Activated T-helper 1 cell treated with anti-CD3 and anti-CD28 coated beads, Interleukin-2, amount 50 U/mL, for 16 hours (primary cell): Measurements from ENCODE around the gene EML2.
"Not testable (repeated sequence)": the region's sequence is repeated elsewhere in the genome, so short reads cannot be mapped to it uniquely, and the experiment has no call there.

Experiments
- DNase-seq, 2 donors: peaks; one replicate each; pipeline ENCODE4 v3.0.0-alpha.2; 2020; ENCODE audit warnings: low read depth in 1 of 2, low spot score in 1 of 2

EML2 gene

DNA sequence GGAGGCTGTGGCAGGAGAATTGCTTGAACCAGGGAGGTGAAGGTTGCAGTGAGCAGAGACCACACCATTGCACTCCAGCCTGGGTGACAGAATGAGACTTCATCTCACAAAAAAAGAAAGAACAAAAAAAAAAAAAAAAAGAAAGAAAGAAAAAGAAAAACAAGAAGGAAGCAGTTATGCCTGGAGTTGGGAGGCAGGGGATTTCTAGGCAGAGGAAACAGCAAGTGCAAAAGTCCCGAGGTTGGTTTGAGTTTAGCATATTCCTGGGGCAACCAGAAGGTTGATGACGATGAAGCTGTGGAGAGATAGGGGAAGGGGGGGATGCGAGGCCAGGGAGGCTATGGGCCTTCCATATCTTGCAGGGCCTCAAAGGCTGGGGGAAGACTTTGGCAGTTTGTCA lies 11.5 kb upstream of the EML2 start:
- DNase-seq: no peak

- no peak for DNase-seq
Measured at GRCh38 chr19:45646345-45646698, 7.1 kb upstream of the EML2 start.

GRCh38 chr19:45645631-45646344 lies 6.6 kb upstream of the EML2 start:
- peak; percentile 31 to 62 for DNase-seq

DNA sequence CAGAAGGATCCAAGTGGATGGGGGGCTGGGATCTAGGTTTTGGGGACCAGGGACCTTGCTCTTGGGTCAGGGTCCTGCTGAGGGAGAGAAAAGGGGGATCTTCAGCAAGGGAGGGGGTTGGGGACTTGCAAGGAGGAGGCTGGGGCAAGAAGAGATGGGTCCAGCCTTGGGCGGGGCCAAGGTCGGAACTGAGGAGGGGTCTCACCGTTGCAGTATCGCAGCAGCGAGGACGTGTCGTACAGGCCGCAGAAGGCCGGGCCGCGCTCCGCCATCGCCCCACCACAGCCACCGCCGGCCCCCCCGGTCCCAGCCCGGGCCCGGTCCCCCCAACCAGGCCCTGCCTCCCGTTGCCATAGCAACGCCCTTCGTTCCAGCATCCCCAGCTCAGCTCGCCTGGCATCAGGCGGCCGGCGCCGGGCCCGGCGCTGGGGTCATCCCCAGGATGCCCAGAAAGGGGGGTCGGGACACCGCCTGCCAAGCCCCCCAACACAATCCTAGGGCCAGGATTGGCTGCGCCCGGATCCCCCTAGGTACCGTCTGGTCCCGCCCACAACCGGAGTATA lies 6.0 kb upstream of the EML2 start:
- DNase-seq: no peak

DNA sequence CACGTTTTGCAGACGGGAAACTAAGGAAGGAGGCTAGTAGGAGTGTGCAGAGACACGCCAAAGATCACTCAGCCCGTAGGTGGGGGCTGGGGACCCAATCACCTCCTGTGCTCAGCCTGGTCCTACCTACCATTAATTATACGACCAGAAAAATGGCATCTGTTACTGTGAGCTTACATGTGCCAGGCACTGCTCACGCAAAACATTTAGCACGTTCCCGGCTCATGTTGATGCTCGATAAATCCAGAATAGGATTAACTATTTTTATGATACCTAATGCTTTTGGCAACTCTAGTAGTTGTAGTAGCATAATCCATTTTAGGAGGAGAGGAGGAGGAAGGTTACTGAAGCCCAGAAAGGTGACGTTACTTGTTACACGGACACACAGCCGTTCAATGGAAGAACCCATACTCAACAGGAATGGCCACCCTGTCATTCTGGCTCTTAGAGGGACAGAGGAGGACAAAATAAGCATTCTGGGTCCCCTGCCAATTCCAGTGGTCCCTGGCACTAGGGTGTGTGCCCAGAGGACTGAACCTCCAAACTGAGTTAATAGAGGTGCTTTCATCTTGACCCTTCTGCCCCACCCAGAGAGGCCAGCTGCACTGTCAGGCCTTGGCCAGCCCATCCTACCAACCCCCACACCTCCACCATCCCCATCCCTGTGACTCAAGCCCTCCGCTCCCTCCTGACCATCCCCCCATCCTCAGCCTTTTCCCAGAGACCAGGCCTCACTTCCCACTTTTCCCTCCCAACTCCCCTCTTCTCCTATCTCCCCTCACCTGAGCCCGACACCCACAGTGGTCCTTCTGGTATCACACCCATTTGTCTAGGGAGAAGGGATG lies 5.0 kb upstream of the EML2 start:
- DNase-seq: no peak

DNA sequence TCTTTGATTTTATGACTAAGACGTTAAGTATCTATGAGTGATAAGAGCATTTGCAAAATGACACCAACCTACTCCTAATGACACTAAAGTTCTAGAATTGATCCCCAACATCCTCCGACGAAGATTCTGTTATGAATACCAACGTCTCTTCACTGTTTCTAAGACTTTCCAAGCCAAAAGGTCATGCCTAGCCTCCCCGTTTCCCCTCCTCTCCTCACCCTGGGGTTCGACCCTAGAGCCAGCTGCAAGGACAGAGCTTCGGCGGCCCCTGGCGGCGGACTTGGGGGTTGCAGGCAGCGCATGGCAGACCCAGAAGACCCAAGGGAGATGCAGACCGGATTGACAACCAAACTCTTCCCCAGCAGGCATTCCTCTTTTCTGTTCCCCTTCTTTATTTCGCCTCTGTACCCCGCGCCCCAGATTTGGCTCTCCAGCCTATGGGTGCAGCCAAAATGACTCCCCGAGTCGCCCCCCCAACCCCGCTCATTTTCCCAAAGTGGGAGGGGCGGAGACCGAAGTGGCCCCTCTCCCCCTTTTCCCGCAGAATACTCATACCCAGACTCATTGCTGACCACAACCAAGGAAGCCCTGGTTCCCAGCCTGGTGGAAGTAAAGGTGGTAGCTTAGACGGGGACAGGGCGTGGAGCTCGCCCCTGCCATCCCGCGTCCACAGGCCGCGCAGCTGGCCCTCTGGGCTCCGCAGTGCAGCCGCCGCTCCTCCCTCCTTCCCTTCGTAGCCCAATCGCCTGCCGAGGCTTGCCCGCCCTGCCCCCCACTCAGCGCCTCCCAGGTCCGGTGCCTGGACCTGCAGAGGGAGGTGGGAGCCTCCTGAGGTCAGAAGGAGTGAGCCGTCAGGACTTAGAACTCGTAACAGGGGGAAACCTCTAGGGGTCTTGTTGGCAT lies 4.1 kb upstream of the EML2 start:
- DNase-seq: peak; percentile 86 to 87

DNA sequence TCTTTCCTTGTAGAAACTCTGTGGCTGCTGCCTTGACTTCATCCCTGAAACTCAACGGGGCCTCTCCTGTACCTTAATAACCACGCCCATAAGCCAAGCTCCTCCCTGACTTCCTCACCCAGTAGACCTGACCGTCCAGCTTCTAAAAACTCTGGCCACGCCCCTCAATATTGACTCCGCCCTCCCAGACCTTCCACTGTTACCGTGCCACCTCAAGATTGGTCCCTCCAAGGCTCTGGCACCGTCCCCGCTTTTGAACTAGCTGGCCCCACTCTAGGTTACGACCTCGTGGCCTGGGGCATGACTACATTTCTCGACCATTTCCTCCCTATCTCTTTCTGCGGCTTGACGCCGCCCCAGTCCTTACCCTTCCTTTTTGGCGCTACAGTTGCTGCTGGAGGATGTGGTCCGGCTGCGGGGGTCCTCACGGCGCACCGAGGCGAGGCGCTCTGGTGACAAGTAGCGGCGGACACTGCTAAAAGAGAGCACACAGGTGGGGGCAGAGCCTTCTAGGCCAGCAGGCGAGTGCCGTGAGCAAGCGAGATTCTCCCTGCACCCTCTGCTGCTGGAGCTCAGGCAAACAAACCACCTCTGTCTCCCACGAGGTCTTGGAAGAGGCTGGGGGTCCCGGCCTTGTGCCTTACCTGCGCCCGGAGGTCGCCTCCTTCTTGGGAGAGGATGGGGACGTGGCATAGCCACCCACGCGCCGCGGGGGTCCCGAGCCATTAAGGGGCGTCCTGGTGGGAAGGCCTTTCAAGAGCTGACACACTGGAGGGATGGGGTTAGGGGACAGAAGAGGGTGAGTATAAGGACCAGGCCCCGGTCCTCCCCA lies 2.3 kb upstream of the EML2 start:
- DNase-seq: peak; percentile 31 to 50

DNA sequence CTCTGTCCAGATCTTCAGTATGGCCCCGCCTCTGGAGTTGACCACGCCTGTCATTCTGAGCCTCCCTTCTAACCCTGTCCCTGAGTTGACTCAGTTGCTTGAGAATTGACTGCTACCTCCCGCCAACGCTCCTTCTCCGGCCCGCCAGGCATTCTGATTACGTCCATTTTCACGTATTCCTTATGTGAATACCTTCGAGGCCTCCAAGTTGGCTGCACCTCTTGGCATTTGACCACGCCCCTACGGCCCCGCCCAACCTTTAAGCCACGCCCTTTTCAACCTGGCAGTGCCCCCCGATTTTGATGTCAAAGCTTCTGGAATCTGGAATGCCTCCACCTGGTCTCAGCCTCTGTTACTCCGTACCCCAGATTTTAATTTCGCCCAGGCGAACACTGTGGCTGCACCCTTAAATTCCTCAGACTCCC lies 1.7 kb upstream of the EML2 start:
- DNase-seq: no peak

DNA sequence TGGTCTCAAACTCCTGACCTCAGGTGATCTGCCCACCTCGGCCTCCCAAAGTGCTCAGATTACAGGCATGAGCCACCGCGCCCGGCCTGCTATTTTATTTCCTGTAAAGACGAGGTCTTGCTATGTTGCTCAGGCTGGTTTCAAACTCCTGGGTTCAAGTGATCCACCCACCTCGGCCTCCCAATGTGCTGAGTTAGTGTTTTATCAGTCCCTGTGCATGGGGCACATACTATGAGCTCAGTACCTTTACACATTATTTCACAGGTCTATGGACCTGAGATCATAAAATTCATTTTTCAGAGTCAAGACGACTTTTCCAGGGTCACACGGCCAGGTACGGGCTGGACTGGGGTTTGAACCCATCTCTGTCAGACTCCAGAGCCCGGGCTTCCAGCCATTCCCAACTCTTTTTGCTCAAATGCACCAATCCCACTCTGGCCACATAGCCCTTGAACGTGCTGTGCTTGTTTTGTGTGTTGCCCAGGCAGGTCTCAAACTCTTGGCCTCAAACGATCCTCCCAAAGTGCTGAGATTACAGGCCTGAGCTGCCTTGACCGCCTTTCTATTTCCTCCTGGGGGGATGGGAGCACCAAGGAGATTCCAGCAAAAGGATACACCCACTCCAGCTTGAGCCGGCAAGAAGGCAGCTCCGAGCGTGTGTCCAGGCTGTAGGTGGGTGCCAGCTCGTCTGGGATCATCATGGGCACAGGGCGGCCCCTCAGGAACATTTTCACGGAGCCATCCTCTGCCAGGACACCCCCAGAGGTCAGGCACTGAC lies 1.1 kb downstream of the EML2 start:
- no peak for DNase-seq

DNA sequence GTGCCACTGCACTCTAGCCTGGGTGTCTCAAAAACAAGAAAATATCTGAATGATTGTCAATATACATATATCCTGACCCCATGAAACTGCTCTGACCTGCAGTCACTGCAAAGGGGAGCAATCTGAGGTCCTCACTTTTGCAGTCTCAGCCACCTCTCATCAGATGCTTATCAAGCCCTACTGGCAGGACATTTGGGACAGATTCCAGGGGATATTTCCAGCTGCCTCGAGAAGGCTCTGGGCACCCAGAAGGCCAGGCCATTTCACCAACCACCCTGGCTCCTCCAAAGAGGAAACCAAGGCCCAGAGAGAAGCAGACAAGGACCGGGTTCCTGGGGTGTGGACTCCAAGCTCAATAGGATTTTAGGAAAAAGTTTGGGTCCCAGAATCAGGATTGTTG lies 2.3 kb downstream of the EML2 start:
- no peak for DNase-seq

DNA sequence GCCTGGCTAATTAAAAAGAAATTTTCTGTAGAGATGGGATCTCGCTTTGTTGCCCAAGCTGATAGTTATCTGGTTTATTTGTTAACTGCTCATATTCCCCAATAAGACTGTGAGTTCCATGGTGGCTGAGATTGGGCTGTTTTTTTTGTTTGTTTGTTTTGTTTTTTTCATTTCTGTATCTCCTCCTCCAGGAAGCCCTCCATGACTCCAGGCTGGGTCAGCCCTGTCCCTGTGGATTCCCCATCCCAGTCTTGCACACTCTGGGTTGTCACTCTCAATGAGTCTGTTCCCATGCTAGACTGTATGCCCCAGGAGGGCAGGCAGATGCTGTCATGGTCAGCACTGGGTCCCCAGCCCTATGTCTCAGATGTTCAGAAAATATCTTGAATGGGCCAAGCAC lies 2.9 kb downstream of the EML2 start:
- DNase-seq: no peak

DNA sequence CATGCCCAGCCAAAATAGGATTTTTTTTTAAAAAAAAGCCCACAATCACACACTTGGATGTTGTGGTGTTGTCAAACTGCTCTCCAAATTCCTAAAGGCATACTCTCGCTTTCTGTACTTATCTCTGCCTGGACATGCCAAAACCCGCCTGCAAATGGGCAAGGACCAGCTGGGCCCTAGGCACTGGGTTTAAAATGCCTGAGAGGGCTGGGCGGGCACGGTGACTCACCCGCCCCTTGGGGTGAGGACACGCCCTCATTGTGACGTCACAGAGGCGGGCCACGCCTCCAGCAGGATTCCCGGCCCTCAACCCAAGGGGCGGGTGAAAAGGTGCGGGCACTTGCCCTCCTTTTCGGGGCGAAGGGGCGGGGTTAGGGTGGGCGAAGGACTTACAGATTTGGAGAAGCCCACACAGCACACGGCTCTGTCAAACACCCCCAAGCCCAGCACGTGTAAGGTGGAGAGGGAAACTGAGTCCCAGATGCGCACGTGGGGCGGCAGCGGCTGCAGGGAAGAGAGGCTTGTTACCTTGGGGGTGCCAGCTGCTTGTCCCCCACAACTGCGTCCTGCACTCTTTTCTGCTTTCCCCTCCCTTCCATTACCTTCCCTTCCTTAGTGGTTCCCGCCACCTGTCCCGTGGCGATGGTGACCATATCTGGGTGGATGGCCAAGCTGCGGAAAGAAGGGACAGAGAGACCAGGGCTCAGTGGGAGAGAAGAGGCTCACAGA lies 6.6 kb downstream of the EML2 start:
- DNase-seq: peak in 1 of 2 donors; percentile 19

DNA sequence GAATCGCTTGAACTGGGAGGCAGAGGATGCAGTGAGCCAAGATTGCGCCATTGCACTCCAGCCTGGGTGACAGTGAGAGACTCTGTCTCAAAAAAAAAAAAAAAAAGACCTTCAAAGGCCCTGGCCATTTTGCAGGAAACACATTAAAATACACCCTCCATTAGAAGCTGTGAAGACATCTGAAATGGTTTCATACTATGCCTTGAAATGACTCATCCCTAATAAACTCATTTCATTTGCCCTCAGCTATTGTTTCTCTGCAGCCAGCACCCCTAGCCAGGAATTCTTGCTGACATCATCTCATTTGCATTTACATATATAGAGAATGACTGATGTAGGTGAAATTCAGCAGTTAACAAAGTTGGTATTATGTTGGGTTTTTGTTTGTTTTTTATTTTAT lies 8.7 kb downstream of the EML2 start:
- no peak for DNase-seq

- no peak for DNase-seq
Measured at GRCh38 chr19:45629704-45630103, 9.5 kb downstream of the EML2 start.

GRCh38 chr19:45628219-45628618 lies 11.0 kb downstream of the EML2 start:
- not testable (repeated sequence) for DNase-seq

DNA sequence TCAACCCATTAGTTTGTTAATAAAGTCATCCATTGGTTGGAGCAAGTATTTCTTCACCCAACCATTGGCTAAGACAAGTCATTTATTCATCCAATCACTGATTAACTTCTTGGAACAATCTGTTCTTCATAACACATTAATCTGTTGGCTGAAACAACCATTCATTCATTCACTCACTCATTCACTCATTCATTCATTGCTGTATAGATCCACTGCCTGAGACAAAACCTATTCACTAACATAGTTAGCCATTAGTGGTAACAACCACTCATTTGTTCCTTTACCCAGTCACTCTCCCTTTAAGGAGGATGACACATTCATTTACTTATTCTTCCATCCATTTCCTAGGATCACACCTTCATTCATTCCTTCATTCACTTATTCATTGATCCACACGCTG lies 15.2 kb downstream of the EML2 start:
- DNase-seq: no peak

DNA sequence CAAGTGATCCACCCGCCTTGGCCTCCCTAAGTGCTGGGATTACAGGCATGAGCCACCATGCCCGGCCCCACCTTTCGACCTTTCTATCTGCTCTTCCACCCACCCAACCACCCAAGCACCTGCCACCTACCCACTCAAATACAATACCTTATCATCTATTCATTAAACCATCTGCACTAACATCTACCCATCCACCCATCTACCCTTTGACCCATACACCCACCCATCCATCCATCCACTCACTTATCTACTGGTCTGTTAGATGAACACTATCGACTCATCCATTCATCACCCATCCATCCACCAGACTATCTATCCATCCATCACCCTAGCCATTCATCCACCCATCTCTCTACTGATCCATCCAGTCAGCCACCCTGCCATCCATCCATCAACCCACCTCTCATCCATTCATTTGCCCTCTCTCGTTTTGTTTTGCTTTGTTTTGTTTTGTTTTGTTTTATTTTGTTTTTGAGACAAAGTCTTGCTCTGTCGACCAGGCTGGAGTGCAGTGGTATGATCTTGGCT lies 17.2 kb downstream of the EML2 start:
- no peak for DNase-seq

GRCh38 chr19:45621389-45621788 lies 17.8 kb downstream of the EML2 start:
- no peak for DNase-seq

GRCh38 chr19:45616704-45617017 lies 22.5 kb downstream of the EML2 start:
- no peak for DNase-seq
